HepG2 (cell line): ENCODE results near the gene ERO1A. TPM values are rescaled to one million over a fixed set of nuclear protein-coding genes. Genes with fewer than 3 reads are reported as not detected.

Experiments used
- ATF7-NPFF ChIP-seq: sonication (generic); formaldehyde crosslinking; IDR thresholded peaks from 2 replicates; pipeline ENCODE4 v1.8.1; 2023; ENCODE audit warnings: mild to moderate bottlenecking, low read depth, missing genetic modification reagents, moderate library complexity
- GTF3A ChIP-seq: sonication (generic); formaldehyde crosslinking; conservative IDR thresholded peaks from 2 replicates; pipeline ENCODE4 v1.4.0; 2020; ENCODE audit warnings: mild to moderate bottlenecking, missing genetic modification reagents
- ISL2 ChIP-seq: sonication (generic); formaldehyde crosslinking; IDR thresholded peaks from 2 replicates; pipeline ENCODE4 v1.5.0; 2020; ENCODE audit warnings: missing genetic modification reagents
- KDM4B ChIP-seq: sonication (generic); formaldehyde crosslinking; IDR thresholded peaks from 2 replicates; pipeline ENCODE4 v1.4.0; 2020; ENCODE audit warnings: missing genetic modification reagents
- KLF16 ChIP-seq, 2 experiments: sonication (generic) in 1 of 2; formaldehyde crosslinking in 1 of 2; IDR thresholded peaks; 2 replicates each; pipeline versions ENCODE4 v1.6.1 to v1.8.0; 2016 to 2023; ENCODE audit warnings: missing genetic modification reagents in 2 of 2, missing compliant biosample characterization in 1 of 2
- NR2C2 ChIP-seq: sonication (generic); formaldehyde crosslinking; IDR thresholded peaks from 2 replicates; pipeline ENCODE4 v1.4.0; 2020; ENCODE audit warnings: missing genetic modification reagents, mild to moderate bottlenecking, moderate library complexity, borderline replicate concordance
- PAXIP1 ChIP-seq: sonication (generic); formaldehyde crosslinking; conservative IDR thresholded peaks from 2 replicates; pipeline ENCODE4 v1.4.0; 2020; ENCODE audit warnings: mild to moderate bottlenecking, missing genetic modification reagents, moderate library complexity
- POLR2A ChIP-seq, 2 experiments: IDR thresholded peaks; 2 replicates each; pipeline ENCODE4 v1.6.1; 2011; ENCODE audit warnings: low read depth in 2 of 2, low read length in 2 of 2, mild to moderate bottlenecking in 1 of 2, moderate library complexity in 1 of 2; ENCODE audit not compliant: insufficient read depth in 1 of 2
- RAD21 ChIP-seq: fragments of 450-650 bp; formaldehyde crosslinking; IDR thresholded peaks from 2 replicates; pipeline ENCODE4 v1.5.0; 2020; ENCODE audit warnings: mild to moderate bottlenecking
- RBFOX2 ChIP-seq: fragments of 200-400 bp; formaldehyde crosslinking; IDR thresholded peaks from 2 replicates; pipeline ENCODE4 v1.6.1; 2017; ENCODE audit warnings: low read depth, mild to moderate bottlenecking, low read length
- RNF2 ChIP-seq: fragments of 450-650 bp; conservative IDR thresholded peaks from 2 replicates; pipeline ENCODE4 v1.6.1; 2016; ENCODE audit warnings: low read depth
- SALL2 ChIP-seq: sonication (generic); formaldehyde crosslinking; IDR thresholded peaks from 2 replicates; pipeline ENCODE4 v1.8.1; 2023; ENCODE audit warnings: mild to moderate bottlenecking, missing genetic modification reagents, inconsistent platforms
- TIGD3 ChIP-seq: sonication (generic); formaldehyde crosslinking; IDR thresholded peaks from 2 replicates; pipeline ENCODE4 v1.5.1; 2020; ENCODE audit warnings: mild to moderate bottlenecking, missing genetic modification reagents, borderline replicate concordance
- ZNF10 ChIP-seq: sonication (generic); formaldehyde crosslinking; IDR thresholded peaks from 2 replicates; pipeline ENCODE4 v1.4.0; 2020; ENCODE audit warnings: mild to moderate bottlenecking, low read depth, missing genetic modification reagents, borderline replicate concordance
- ZNF101 ChIP-seq: sonication (generic); formaldehyde crosslinking; IDR thresholded peaks from 2 replicates; pipeline ENCODE4 v1.4.0; 2020; ENCODE audit warnings: mild to moderate bottlenecking, low read depth, missing genetic modification reagents, borderline replicate concordance
- ZNF496 ChIP-seq: sonication (generic); formaldehyde crosslinking; IDR thresholded peaks from 2 replicates; pipeline ENCODE4 v1.8.1; 2023; ENCODE audit warnings: mild to moderate bottlenecking, moderate library complexity, missing genetic modification reagents; ENCODE audit not compliant: insufficient replicate concordance
- ZNF530 ChIP-seq: sonication (generic); formaldehyde crosslinking; IDR thresholded peaks from 2 replicates; pipeline ENCODE4 v1.5.0; 2020; ENCODE audit warnings: low read depth, mild to moderate bottlenecking, missing genetic modification reagents
- ZNF614 ChIP-seq: IDR thresholded peaks from 2 replicates; pipeline ENCODE4 v1.6.1; 2018; ENCODE audit warnings: missing biosample characterization, missing genetic modification reagents, inconsistent platforms, borderline replicate concordance
- ZNF75D ChIP-seq: sonication (generic); formaldehyde crosslinking; IDR thresholded peaks from 2 replicates; pipeline ENCODE4 v1.8.1; 2023; ENCODE audit warnings: missing genetic modification reagents, mild to moderate bottlenecking, borderline replicate concordance
- polyA plus RNA-seq, 8 experiments: library from polyadenylated mRNA; depleted of rRNA in 3 of 8; stranded (reverse) in 7 of 8; unstranded in 1 of 8; fragments of >200 nt; fragmentation: Illumina TruSeq in 4 of 8; extraction: Trizol in 4 of 8; gene quantifications; 2 replicates each; pipeline versions ENCODE4 v1.2.1 to v1.2.3, GENCODE V29; 2011 to 2016; ENCODE audit warnings: low read depth in 4 of 8, missing spikeins in 1 of 8, mixed read lengths in 1 of 8; ENCODE audit not compliant: insufficient read depth in 1 of 8
- total RNA-seq, 5 experiments: library from RNA; depleted of rRNA; stranded (reverse); fragments of >200 nt; fragmentation: Illumina TruSeq; extraction: Trizol; gene quantifications; 2 replicates each; pipeline ENCODE4 v1.2.3, GENCODE V29; 2016; ENCODE audit warnings: low read depth in 1 of 5
- TF ChIP-seq, protein P1 (sequence below): sonication (generic); formaldehyde crosslinking; IDR thresholded peaks from 2 replicates; pipeline ENCODE4 v1.5.1; 2020; ENCODE audit warnings: mild to moderate bottlenecking, missing genetic modification reagents
- TF ChIP-seq, protein P2 (sequence below): IDR thresholded peaks from 2 replicates; pipeline ENCODE4 v1.6.1; 2016; ENCODE audit warnings: mild to moderate bottlenecking

Gene ERO1A
- total and polyA plus RNA-seq, 2 of the 13 experiments (the other 11 are each of a cell fraction or from before 2014, with no cell fraction given), result 60.3 to 137 TPM

- TF ChIP-seq ZNF530 (CRISPR knock-in tag) (no peak), ISL2 (CRISPR knock-in tag) (no peak), POLR2A (IDR thresholded peaks at IDR 0.05; ENCODE audit: insufficient read depth in 1 of 2, low read depth in 2 of 2, low read length in 2 of 2) (peak; percentile 34 to 59; a peak in 1 of 4 replicates), KDM4B (CRISPR knock-in tag) (no peak), ZNF75D (no peak), KLF16 (CRISPR knock-in tag; IDR thresholded peaks at IDR 0.05) (no peak), GTF3A (no peak), ZNF496 (no peak), RNF2 (no peak), PAXIP1 (no peak), ZNF614 (CRISPR knock-in tag) (no peak), NR2C2 (CRISPR knock-in tag) (no peak), ZNF101 (CRISPR knock-in tag) (no peak), RBFOX2 (peak; percentile 82), RAD21 (CRISPR knock-in tag) (peak; percentile 46), SALL2 (CRISPR knock-in tag) (peak; percentile 49; the same call in 1 of the 2 replicates), TIGD3 (CRISPR knock-in tag) (no peak), ATF7-NPFF (CRISPR knock-in tag) (no peak; the same call in 1 of the 2 replicates), ZNF10 (no peak)
- TF ChIP-seq, protein P1, sequence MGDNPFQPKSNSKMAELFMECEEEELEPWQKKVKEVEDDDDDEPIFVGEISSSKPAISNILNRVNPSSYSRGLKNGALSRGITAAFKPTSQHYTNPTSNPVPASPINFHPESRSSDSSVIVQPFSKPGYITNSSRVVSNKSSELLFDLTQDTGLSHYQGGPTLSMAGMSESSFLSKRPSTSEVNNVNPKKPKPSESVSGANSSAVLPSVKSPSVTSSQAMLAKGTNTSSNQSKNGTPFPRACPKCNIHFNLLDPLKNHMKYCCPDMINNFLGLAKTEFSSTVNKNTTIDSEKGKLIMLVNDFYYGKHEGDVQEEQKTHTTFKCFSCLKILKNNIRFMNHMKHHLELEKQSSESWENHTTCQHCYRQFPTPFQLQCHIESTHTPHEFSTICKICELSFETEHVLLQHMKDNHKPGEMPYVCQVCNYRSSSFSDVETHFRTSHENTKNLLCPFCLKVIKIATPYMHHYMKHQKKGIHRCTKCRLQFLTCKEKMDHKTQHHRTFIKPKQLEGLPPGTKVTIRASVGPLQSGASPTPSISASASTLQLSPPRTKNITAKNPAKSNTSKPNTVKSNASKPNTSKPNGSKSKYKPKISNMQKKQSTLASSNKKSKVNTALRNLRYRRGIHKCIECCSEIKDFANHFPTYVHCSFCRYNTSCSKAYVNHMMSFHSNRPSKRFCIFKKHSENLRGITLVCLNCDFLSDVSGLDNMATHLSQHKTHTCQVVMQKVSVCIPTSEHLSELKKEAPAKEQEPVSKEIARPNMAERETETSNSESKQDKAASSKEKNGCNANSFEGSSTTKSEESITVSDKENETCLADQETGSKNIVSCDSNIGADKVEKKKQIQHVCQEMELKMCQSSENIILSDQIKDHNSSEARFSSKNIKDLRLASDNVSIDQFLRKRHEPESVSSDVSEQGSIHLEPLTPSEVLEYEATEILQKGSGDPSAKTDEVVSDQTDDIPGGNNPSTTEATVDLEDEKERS (CRISPR knock-in tag), result no peak
- TF ChIP-seq, protein P2, sequence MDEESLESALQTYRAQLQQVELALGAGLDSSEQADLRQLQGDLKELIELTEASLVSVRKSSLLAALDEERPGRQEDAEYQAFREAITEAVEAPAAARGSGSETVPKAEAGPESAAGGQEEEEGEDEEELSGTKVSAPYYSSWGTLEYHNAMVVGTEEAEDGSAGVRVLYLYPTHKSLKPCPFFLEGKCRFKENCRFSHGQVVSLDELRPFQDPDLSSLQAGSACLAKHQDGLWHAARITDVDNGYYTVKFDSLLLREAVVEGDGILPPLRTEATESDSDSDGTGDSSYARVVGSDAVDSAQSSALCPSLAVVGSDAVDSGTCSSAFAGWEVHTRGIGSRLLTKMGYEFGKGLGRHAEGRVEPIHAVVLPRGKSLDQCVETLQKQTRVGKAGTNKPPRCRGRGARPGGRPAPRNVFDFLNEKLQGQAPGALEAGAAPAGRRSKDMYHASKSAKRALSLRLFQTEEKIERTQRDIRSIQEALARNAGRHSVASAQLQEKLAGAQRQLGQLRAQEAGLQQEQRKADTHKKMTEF (CRISPR knock-in tag), result no peak; the same call in 1 of the 2 replicates
Measured at GRCh38 chr14:52695481-52696091, at the start of gene ERO1A (continued).
